ENCODE results near the gene MS4A10.

GRCh38 chr11:60785806-60786361 lies 751 bp downstream of the MS4A10 start:
- TF ChIP-seq ATF2 (IDR thresholded peaks at IDR 0.05; ENCODE audit: low read length) (no peak), TAF1 (IDR thresholded peaks at IDR 0.05; ENCODE audit: low read depth, low read length) (no peak), POLR2A (IDR thresholded peaks at IDR 0.05; ENCODE audit: control extremely low read depth in 1 of 2, low read depth in 2 of 2, low read length in 2 of 2) (no peak), CEBPB (IDR thresholded peaks at IDR 0.05; ENCODE audit: low read depth, low read length) (no peak), CTCF (IDR thresholded peaks at IDR 0.05; ENCODE audit: control extremely low read depth in 1 of 3, insufficient read depth in 1 of 3, low read depth in 1 of 3, low read length in 3 of 3) (no peak), EP300 (IDR thresholded peaks at IDR 0.05; ENCODE audit: borderline replicate concordance in 1 of 2, low read depth in 2 of 2, low read length in 2 of 2) (no peak), JUN (IDR thresholded peaks at IDR 0.05; ENCODE audit: low read depth, low read length) (no peak), RNF2 (IDR thresholded peaks at IDR 0.05; ENCODE audit: borderline replicate concordance, low read depth, low read length, missing control alignments, poor library complexity, severe bottlenecking) (no peak), NRF1 (IDR thresholded peaks at IDR 0.05; ENCODE audit: low read depth, low read length) (no peak), MAFK (IDR thresholded peaks at IDR 0.05; ENCODE audit: low read depth, low read length) (no peak), CBX8 (IDR thresholded peaks at IDR 0.05; ENCODE audit: borderline replicate concordance, low read depth, low read length) (no peak), SP4 (IDR thresholded peaks at IDR 0.05; ENCODE audit: low read length) (no peak), YY1 (IDR thresholded peaks at IDR 0.05; ENCODE audit: low read depth, low read length) (no peak)

All from H1 (cell line).